Thyroid gland (tissue), 4 donors: ENCODE data around the gene ZNF76.

Source experiments
- POLR2A ChIP-seq, 2 donors: fragments of 450-650 bp; IDR thresholded peaks; one replicate each; pipeline ENCODE4 v1.6.1; 2017; ENCODE audit warnings: antibody characterized with exemption in 2 of 2, mild to moderate bottlenecking in 2 of 2, moderate library complexity in 1 of 2
- TF ChIP-seq, protein P1 (sequence below), 6 experiments: fragments of 200-600 bp in 3 of 6; fragments of 450-650 bp in 3 of 6; sonication (generic) in 3 of 6; IDR thresholded peaks; one replicate each; pipeline ENCODE4 v1.5.1; 2016 to 2019; ENCODE audit warnings: antibody characterized with exemption in 6 of 6, mild to moderate bottlenecking in 2 of 6, inconsistent platforms in 1 of 6, moderate library complexity in 1 of 6

DNA sequence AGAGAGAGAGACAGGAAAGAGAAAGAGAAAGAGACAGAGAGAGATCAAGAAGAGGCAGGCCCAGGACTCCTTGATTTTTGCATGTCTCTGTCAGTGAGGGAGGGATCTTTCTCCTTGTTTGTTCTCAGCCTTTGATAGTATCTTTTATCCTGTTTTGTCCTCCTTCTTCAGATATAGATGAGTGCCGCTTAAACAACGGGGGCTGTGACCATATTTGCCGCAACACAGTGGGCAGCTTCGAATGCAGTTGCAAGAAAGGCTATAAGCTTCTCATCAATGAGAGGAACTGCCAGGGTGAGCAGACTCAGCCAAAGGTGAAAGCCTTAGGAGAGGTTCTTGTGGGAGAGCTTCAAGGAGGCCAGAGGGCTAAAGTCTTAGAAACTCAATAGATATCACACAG, 20.0 kb upstream of the ZNF76 start:
- no peak for TF ChIP-seq POLR2A (IDR thresholded peaks at IDR 0.05)
- TF ChIP-seq, protein P1, sequence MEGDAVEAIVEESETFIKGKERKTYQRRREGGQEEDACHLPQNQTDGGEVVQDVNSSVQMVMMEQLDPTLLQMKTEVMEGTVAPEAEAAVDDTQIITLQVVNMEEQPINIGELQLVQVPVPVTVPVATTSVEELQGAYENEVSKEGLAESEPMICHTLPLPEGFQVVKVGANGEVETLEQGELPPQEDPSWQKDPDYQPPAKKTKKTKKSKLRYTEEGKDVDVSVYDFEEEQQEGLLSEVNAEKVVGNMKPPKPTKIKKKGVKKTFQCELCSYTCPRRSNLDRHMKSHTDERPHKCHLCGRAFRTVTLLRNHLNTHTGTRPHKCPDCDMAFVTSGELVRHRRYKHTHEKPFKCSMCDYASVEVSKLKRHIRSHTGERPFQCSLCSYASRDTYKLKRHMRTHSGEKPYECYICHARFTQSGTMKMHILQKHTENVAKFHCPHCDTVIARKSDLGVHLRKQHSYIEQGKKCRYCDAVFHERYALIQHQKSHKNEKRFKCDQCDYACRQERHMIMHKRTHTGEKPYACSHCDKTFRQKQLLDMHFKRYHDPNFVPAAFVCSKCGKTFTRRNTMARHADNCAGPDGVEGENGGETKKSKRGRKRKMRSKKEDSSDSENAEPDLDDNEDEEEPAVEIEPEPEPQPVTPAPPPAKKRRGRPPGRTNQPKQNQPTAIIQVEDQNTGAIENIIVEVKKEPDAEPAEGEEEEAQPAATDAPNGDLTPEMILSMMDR (IDR thresholded peaks at IDR 0.05) = no peak
